ENCODE data around the gene FAM53B. TPM values are rescaled to one million over a fixed set of nuclear protein-coding genes. Genes with fewer than 3 reads are reported as not detected.

FAM53B gene
- polyA plus RNA-seq, 1 of the 3 experiments (the other 2 are of a cell fraction) = 5.6 TPM

DNA sequence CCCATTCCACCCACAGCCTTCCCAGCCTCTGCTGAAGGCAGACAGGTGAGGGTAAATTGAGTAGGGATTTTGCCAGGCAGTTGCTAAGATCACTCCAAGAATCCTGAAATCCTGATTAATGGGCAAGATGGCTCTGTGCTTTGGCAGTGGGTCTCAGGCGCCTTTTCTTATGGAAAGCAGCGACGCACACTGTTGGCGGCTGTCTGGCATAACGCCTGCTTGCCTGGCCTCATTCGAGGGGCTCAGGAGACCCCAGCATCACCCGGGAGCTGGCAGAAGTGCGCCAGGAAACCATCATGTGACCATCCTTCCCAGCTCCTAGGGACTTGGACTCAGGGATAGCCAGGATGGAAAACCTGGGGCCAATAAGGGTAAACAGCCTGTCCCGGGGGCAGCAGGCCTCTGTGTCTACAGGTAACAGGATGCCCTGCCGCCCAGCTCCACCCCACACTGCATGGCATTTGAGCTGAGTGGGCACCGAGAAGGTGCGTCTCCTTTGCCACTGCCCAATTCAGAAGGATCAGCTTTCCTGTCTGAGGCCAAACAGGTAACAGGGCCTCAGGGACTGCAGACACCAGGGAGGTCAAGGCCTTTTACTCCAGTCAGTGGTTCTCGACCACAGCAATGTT is 98.6 kb downstream of the FAM53B start:
- no peak for DNase-seq
- CTCF ChIA-PET = interaction anchor here (1.1 to 1.9 kb wide), 4 partner anchors 8 to 96 kb away, joined by 3 to 14 read pairs (median 4); no protein-coding TSS in a partner anchor
- H3K9ac ChIP-seq = no peak overlapping the region
- H3K79me2 ChIP-seq (ENCODE audit: insufficient read depth) = peaks cover 11% of the 10 kb centered on the region; the same call in 1 of the 2 replicates
- H3F3A ChIP-seq (replicated peaks; ENCODE audit: insufficient read depth) = peaks cover 4% of the 10 kb centered on the region
- no peak overlapping the region for H3K4me3 ChIP-seq (ENCODE audit: low read depth in 2 of 2, low read length in 1 of 2)
- H3K27ac ChIP-seq (ENCODE audit: low read depth in 2 of 2, low read length in 1 of 2) = no peak overlapping the region; a peak in 1 of 4 replicates
- H2AFZ ChIP-seq (ENCODE audit: low read depth) = no peak overlapping the region
- H3K9me2 ChIP-seq = no peaks in the 10 kb centered on the region
- H3K9me3 ChIP-seq = no peaks in the 10 kb centered on the region
- no peak overlapping the region for H3K4me2 ChIP-seq
- POLR2A ChIA-PET = no interaction called here
- H3K4me1 ChIP-seq (ENCODE audit: control insufficient read depth in 1 of 2, insufficient read depth in 2 of 2, low read depth in 1 of 2, low read length in 1 of 2) = peaks cover 24 to 86% of the 10 kb centered on the region in 2 experiments
- no peaks in the 10 kb centered on the region; the same call in 1 of the 2 replicates for H4K20me1 ChIP-seq (ENCODE audit: insufficient read depth)
- 95% methylated on average over 5 of the region's 13 CpGs for WGBS (ENCODE audit: low lambda C conversion rate)
- H3K36me3 ChIP-seq (replicated peaks in 1 of 2; ENCODE audit: control insufficient read depth in 1 of 2, insufficient read depth in 2 of 2, low read length in 1 of 2) = no peaks in the 10 kb centered on the region
- H3K27me3 ChIP-seq (ENCODE audit: insufficient read depth) = no peaks in the 10 kb centered on the region
- TF ChIP-seq NFIC (IDR thresholded peaks at IDR 0.05; ENCODE audit: borderline replicate concordance) (no peak), TAF1 (IDR thresholded peaks at IDR 0.05; ENCODE audit: borderline replicate concordance, low read depth, low read length) (no peak), GATA2 (CRISPR knock-in tag; IDR thresholded peaks at IDR 0.05) (no peak), TEAD4 (IDR thresholded peaks at IDR 0.05; ENCODE audit: borderline replicate concordance, insufficient read depth) (no peak), YY1 (IDR thresholded peaks at IDR 0.05; ENCODE audit: low read depth) (no peak), CHD2 (IDR thresholded peaks at IDR 0.05; ENCODE audit: low read length, partially characterized antibody) (no peak), FOSL2 (IDR thresholded peaks at IDR 0.05; ENCODE audit: borderline replicate concordance, low read depth) (no peak), RAD21 (IDR thresholded peaks at IDR 0.05; ENCODE audit: low read length) (no peak), SIN3A (IDR thresholded peaks at IDR 0.05; ENCODE audit: borderline replicate concordance, low read depth, low read length) (no peak), RXRA (IDR thresholded peaks at IDR 0.05; ENCODE audit: borderline replicate concordance, low read depth) (no peak), JUND (IDR thresholded peaks at IDR 0.05) (no peak), EP300 (IDR thresholded peaks at IDR 0.05; ENCODE audit: borderline replicate concordance in 1 of 2, low read depth in 1 of 2, low read length in 1 of 2) (no peak), SMC3 (IDR thresholded peaks at IDR 0.05; ENCODE audit: low read depth, low read length) (no peak)
- TF ChIP-seq, protein P1, sequence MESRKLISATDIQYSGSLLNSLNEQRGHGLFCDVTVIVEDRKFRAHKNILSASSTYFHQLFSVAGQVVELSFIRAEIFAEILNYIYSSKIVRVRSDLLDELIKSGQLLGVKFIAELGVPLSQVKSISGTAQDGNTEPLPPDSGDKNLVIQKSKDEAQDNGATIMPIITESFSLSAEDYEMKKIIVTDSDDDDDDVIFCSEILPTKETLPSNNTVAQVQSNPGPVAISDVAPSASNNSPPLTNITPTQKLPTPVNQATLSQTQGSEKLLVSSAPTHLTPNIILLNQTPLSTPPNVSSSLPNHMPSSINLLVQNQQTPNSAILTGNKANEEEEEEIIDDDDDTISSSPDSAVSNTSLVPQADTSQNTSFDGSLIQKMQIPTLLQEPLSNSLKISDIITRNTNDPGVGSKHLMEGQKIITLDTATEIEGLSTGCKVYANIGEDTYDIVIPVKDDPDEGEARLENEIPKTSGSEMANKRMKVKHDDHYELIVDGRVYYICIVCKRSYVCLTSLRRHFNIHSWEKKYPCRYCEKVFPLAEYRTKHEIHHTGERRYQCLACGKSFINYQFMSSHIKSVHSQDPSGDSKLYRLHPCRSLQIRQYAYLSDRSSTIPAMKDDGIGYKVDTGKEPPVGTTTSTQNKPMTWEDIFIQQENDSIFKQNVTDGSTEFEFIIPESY (IDR thresholded peaks at IDR 0.05; ENCODE audit: borderline replicate concordance, low read depth) = no peak
- TF ChIP-seq, protein P2, sequence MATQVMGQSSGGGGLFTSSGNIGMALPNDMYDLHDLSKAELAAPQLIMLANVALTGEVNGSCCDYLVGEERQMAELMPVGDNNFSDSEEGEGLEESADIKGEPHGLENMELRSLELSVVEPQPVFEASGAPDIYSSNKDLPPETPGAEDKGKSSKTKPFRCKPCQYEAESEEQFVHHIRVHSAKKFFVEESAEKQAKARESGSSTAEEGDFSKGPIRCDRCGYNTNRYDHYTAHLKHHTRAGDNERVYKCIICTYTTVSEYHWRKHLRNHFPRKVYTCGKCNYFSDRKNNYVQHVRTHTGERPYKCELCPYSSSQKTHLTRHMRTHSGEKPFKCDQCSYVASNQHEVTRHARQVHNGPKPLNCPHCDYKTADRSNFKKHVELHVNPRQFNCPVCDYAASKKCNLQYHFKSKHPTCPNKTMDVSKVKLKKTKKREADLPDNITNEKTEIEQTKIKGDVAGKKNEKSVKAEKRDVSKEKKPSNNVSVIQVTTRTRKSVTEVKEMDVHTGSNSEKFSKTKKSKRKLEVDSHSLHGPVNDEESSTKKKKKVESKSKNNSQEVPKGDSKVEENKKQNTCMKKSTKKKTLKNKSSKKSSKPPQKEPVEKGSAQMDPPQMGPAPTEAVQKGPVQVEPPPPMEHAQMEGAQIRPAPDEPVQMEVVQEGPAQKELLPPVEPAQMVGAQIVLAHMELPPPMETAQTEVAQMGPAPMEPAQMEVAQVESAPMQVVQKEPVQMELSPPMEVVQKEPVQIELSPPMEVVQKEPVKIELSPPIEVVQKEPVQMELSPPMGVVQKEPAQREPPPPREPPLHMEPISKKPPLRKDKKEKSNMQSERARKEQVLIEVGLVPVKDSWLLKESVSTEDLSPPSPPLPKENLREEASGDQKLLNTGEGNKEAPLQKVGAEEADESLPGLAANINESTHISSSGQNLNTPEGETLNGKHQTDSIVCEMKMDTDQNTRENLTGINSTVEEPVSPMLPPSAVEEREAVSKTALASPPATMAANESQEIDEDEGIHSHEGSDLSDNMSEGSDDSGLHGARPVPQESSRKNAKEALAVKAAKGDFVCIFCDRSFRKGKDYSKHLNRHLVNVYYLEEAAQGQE (IDR thresholded peaks at IDR 0.05; ENCODE audit: low read depth, low read length) = no peak
- TF ChIP-seq, protein P3, sequence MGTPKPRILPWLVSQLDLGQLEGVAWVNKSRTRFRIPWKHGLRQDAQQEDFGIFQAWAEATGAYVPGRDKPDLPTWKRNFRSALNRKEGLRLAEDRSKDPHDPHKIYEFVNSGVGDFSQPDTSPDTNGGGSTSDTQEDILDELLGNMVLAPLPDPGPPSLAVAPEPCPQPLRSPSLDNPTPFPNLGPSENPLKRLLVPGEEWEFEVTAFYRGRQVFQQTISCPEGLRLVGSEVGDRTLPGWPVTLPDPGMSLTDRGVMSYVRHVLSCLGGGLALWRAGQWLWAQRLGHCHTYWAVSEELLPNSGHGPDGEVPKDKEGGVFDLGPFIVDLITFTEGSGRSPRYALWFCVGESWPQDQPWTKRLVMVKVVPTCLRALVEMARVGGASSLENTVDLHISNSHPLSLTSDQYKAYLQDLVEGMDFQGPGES (IDR thresholded peaks at IDR 0.05; ENCODE audit: low read depth, low read length) = no peak
- TF ChIP-seq, protein P4, sequence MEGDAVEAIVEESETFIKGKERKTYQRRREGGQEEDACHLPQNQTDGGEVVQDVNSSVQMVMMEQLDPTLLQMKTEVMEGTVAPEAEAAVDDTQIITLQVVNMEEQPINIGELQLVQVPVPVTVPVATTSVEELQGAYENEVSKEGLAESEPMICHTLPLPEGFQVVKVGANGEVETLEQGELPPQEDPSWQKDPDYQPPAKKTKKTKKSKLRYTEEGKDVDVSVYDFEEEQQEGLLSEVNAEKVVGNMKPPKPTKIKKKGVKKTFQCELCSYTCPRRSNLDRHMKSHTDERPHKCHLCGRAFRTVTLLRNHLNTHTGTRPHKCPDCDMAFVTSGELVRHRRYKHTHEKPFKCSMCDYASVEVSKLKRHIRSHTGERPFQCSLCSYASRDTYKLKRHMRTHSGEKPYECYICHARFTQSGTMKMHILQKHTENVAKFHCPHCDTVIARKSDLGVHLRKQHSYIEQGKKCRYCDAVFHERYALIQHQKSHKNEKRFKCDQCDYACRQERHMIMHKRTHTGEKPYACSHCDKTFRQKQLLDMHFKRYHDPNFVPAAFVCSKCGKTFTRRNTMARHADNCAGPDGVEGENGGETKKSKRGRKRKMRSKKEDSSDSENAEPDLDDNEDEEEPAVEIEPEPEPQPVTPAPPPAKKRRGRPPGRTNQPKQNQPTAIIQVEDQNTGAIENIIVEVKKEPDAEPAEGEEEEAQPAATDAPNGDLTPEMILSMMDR (IDR thresholded peaks at IDR 0.05) = no peak
- TF ChIP-seq, protein P5, sequence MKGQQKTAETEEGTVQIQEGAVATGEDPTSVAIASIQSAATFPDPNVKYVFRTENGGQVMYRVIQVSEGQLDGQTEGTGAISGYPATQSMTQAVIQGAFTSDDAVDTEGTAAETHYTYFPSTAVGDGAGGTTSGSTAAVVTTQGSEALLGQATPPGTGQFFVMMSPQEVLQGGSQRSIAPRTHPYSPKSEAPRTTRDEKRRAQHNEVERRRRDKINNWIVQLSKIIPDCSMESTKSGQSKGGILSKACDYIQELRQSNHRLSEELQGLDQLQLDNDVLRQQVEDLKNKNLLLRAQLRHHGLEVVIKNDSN (IDR thresholded peaks at IDR 0.05; ENCODE audit: borderline replicate concordance, low read depth) = no peak
- TF ChIP-seq, protein P6, sequence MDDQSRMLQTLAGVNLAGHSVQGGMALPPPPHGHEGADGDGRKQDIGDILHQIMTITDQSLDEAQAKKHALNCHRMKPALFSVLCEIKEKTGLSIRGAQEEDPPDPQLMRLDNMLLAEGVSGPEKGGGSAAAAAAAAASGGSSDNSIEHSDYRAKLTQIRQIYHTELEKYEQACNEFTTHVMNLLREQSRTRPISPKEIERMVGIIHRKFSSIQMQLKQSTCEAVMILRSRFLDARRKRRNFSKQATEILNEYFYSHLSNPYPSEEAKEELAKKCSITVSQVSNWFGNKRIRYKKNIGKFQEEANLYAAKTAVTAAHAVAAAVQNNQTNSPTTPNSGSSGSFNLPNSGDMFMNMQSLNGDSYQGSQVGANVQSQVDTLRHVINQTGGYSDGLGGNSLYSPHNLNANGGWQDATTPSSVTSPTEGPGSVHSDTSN (IDR thresholded peaks at IDR 0.05) = no peak
